Renal cortical epithelial cell (primary cell): ENCODE measurements around the gene PSMA6. TPM values are rescaled to one million over a fixed set of nuclear protein-coding genes. Genes with fewer than 3 reads are reported as not detected.
A peak's percentile ranks its signal among the peaks of the same experiment; 100 is the strongest.
"Not testable (repeated sequence)": the region's sequence is repeated elsewhere in the genome, so short reads cannot be mapped to it uniquely, and the experiment has no call there.

ENCODE experiments used
- DNase-seq: peaks from one replicate; pipeline ENCODE4 v3.0.0-alpha.2; 2011; ENCODE audit warnings: low read depth
- total RNA-seq: library from RNA; depleted of rRNA; stranded (reverse); fragments of >200 nt; gene quantifications from 2 replicates; pipeline ENCODE4 v1.2.3, GENCODE V29; 2014

The PSMA6 gene
- total RNA-seq, 1 donor from 2014 or later: 160 TPM

DNA sequence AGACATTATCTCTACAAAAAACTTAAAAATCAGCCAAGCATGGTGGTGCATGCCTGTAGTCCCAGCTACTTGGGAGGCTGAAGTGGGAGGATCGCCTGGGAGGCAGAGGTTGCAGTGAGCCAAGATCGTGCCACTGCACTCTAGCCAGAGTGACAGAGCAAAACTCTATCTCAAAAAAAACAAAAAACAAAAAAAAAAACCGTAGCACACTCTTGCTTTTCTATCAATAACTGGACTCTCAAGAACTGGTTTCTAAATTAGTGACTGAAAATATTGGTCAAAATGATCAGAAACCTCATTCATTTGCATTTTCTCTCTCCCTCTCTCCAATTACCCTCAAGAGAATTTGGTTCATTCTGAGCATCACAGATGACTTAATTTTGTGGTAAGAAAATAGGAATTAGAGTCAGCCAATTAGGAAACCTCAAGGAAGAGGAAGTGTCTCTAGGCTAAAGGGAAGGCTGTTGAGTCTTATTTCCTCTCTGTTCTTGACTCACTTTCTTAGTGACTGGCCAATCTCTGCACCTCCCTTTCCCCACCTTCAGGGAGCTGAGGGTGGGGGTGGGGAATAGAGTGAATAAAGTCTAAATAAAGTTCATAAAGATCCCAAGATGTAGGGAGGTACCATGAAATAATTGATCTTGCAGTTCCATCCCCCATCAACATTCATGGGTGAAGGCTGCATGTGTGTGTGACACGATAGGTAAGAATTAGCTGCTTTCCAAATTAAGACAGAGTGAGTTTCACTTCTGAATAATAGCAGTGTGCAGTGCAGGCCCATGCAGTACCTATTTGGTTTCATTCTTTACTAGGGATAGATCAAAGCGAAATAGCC, 6.8 kb upstream of the PSMA6 start:
- DNase-seq: no peak

DNA sequence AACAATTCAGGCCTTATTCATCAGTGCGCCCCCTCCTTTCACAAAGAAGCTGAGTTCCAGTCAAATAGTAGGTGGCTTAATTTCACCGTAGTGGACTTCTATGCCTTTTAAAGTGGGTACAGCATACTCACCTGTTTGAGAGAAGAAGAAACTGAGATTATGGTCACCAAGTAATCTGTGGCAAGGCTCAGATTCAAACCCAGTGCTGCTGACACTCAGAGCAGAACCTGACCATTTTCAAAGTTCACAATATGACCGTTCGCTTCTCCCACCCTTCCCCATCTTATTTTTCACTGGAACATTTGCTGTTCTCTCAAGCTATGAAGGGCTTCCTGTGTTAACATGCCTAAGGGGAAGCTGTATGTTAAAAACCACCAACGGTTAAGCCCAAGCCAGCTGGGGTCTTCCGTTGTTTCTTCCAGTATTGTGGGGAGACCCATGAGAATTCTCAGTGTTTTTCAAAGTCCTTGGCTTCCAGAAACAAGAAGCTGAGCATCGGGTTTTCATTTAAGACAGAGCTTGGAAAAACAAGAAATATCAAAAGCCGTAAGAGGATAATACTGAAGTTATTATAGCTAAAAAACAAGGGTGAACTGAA, 6.1 kb upstream of the PSMA6 start:
- no peak for DNase-seq

DNA sequence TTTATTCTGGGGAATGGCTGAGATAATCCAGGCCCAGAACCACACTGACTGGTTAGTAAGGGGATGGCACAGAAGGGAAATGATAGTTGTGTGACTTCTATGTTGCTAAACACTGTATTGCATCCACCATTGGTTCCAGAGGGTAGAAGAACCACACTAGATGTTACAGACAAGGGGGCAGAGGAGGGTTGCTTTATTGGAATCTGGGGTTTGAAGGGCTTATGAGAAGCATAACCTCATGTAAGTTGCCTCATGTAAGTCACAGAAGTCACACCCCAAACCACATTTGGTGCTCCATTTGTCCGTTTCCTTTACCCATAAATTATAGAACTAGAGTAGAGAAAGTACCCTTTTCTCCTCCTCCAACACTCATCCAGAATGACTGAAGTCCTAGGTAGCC, 5.5 kb upstream of the PSMA6 start:
- no peak for DNase-seq

- DNase-seq: peak; percentile 36
Observed at GRCh38 chr14:35287431-35288013, 4.7 kb upstream of the PSMA6 start.

GRCh38 chr14:35289623-35290022, 2.6 kb upstream of the PSMA6 start:
- DNase-seq: no peak

- no peak for DNase-seq
Observed at GRCh38 chr14:35292770-35293561, 784 bp downstream of the PSMA6 start.

DNA sequence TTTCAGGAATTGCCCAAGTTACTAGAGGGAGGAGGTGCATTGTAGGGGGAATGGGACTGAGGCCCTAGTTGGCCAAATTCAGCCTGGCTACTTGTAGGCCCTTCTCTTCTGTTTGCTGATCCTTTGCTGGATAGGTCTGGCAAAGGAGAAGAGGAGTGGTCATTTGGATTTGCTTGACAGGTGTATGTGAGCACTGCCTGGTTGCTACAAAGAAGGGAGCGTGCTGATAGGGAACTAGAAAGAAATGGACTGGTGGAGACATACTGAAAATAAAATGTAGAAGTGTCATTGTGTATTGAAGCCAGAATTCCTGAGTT, 3.6 kb downstream of the PSMA6 start:
- no peak for DNase-seq

DNA sequence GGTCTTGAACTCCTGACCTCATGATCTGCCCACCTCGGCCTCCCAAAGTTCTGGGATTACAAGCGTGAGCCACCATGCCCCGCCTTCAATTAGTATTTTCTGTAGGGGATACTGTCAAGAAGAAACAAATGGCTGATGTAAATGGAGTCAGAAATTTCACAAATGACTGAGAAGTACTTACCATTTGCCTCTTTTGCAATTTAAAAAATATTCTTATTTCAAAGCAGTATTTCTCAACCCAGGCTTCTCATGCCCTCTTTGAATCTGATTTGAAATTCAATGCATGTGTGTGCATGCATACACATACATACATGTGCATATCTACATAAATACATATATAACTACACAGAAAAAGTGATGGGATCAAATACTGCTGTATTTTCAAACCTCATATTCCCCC, 4.4 kb downstream of the PSMA6 start:
- no peak for DNase-seq

DNA sequence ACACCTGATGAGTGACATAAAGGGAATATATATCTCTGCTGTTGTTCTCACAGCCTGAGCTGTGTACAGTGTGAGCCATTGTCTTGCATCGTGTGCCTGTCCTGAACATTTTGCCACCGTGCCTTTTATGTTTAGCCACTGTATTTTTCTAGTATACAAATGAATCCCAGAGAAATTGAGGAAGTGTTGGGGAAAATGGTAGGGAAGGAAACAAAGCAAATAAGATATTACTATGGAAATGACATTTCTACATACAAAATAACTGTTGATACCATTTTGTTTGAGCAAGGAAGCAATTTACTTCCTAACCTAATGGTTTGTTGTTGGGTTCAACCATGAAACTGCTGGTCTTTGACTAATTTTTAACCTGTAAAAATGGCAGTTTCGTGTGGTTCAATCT, 5.5 kb downstream of the PSMA6 start:
- no peak for DNase-seq

DNA sequence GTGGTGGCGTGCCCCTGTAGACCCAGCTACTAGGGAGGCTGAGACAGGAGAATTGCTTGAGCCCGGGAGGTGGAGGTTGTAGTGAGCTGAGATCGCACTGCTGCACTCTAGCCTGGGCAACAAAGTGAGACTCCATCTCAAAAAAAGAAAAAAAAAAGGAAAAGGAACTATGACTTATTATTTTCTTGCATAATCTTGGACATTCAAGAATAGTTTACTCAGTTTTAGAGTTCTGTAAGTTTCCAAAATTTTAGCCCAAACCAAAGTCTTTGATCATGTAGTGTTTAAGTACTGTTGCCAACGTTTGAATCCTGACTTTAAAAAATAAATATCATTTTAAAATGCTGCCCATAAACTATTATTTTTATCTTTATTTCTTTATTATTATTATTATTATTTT, 6.2 kb downstream of the PSMA6 start:
- no peak for DNase-seq

GRCh38 chr14:35299708-35300107, 7.5 kb downstream of the PSMA6 start:
- DNase-seq: no peak

DNA sequence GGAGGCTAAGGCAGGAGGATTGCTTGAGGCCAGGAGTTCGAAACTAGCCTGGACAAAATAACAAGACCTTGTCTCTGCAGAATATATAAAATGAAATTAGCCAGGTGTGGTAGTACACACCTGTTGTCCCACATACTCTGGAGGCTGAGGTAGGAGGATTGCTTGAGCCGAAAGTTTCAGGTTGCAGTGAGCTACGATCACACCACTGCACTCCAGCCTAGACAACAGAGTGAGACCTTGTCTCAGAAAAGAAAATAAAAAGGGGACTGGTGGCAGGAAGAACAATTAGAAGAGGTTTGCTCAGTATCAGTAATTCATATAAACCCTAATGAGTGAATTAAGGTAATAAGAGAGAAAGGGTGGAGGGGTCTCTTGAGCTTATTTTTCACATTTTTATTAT, 8.0 kb downstream of the PSMA6 start:
- no peak for DNase-seq

DNA sequence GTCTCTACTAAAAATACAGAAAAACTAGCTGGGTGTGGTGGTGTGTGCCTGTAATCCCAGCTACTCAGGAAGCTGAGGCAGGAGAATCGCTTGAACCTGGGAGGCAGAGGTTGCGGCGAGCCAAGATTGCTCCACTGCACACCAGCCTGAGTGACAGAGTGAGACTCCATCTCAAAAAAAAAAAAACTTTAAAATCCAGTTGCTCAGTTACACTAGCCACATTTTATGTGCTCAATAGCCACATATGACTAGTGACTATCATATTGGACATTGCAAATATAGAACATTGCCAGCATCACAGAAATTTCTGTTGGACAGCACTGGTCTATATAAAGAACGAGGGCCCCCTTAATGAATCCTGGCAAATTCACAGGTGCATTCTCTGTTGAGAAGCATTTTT, 9.2 kb downstream of the PSMA6 start:
- not testable (repeated sequence) for DNase-seq

DNA sequence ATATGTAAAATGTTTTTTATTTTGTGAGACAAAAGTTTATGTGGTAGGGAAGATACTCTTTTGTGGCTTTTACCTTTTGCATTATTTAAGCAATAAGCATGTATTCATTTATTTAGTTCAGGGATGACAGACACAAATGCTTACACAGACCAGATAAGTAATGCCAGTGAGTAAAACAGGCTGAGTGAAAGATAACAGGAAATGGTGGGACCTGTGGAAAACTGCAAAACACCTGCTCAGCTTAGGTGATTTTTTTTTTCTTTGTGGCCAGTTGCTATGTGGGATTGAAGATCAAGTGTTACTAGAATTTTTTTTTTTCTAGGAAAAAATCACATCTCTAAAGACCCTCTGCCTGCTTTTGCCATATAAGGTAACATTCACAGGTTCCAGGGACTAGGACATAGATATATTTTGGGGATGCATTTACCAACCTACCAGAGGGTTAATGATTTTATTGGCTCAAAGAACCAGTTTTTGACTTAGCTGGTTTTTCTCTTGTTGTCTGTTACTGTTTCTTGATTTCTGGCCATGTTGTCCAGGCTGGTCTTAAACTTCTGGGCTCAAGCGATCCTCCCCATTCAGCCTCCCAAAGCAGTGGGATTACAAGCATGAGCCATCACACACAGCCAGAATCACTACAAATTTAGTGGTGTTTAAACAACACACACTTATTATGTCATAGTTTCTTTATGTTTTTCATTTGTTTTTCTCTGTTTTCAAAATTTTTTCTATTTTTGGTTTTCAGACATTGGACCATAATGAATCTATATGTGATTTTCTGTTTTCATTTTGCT, 9.8 kb downstream of the PSMA6 start:
- no peak for DNase-seq

- no peak for DNase-seq
Observed at GRCh38 chr14:35303149-35303935, 11.2 kb downstream of the PSMA6 start.

DNA sequence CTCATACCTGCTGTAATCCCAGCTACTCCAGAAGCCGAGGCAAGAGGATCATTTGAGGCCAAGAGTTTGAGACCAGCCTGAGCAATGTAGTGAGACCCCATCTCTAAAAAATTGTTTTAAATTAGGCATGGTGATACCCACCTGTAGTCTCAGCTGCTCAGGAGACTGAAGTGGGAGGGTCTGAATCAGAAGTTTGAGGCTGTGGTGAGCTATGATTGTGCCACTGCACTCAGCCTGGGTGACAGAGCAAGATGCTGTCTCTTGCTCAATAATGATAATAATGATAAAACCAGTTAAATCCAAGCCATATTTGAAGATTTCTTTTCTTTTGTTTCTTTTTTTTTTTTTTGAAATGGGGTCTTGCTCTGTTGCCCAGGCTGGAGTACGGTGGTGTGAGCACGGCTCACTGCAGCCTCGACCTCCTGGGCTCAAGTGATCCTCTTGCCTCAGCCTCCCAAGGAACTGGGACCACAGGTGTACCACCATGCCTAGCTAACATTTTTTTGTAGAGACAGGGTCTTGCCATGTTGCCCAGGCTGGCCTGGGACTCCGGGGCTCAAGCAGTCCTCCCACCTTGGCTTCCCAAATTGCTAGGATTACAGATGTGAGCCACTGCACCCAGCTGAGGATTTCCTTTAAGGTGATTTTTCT, 12.8 kb downstream of the PSMA6 start:
- DNase-seq: no peak

- no peak for DNase-seq
Observed at GRCh38 chr14:35305633-35306032, 13.5 kb downstream of the PSMA6 start.

DNA sequence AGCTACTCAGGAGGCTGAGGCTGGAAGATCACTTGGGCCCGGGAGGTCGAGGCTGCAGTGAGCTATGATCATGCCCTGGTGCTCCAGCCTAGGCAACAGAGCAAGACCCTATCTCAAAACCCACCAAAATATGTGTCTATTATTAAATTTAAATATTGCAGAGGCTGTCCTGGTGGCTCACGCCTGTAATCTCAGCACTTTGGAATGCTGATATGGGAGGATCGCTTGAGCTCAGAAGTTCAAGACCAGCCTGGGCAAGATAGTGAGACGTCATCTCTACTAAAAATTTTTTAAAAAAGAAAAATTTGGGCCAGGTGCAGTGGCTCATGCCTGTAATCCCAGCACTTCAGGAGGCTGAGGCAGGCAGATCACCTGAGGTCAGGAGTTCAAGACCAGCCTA, 13.9 kb downstream of the PSMA6 start:
- DNase-seq: no peak

DNA sequence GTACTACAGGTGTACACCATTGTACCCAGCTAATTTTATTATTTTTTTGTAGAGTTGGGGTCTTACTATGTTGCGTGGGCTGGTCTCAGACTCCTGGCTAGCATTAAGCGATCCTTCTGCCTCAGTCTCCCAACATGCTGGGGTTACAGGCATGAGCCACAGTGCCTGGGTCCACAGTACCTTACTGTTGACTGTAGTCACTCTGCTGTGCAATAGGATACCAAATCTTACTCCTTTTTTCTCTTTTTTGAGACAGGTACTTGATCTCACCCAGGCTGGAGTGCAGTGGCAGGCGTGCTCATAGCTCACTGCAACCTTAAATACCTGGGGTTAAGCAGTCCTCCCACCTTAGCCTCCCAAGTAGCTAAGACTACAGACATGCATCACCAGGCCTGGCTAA, 25.6 kb downstream of the PSMA6 start:
- no peak for DNase-seq

- DNase-seq: no peak
Observed at GRCh38 chr14:35319509-35319908, 27.3 kb downstream of the PSMA6 start.
